Measurements from ENCODE around the gene TRPM5.

TRPM5 gene

DNA sequence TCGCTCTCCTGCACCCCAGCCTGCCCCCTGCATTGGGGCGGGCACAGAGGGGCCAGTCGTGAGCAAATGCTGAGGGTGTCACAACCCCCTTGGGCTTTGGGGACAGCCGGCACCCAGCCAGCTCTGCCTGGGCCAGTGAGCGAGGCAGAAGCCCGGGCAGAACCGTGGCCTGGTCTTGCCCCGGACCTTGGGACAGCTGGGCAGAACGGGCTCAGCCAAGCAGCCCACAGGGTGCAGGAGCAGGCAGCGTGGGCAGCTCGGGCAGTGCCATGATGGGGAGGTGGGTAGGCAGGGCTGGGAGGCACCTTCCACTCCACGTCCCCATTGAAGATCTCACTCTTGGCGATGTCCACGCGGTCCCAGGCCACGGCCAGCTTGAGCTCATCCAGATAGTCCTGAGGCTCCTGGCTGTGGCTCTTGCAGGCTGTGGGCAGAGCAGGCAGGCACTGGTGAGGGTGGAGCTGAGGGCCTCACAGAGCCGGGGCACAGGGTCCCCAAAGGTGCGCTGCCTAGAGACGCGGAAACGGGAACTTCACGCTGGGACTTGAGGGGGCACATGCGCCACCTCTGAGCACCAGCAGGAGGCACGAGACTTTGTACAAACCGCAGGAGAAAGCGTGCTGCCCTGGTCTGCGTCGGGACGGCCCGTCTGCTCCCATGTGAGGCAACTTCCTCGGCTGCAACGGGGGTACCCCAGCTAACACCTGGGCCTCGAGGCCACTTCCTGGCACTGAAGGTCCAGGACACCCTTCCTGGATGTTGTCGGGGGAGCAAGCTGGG, 28.5 kb downstream of the TRPM5 start:
- in situ Hi-C loops (cut with HindIII; ENCODE audit: low pct_ligation_motif_present, low pct_unique_long_range_greater_than_20kb, low sequenced_read_pairs), result no loop called here
- DNase-seq, result no peak

DNA sequence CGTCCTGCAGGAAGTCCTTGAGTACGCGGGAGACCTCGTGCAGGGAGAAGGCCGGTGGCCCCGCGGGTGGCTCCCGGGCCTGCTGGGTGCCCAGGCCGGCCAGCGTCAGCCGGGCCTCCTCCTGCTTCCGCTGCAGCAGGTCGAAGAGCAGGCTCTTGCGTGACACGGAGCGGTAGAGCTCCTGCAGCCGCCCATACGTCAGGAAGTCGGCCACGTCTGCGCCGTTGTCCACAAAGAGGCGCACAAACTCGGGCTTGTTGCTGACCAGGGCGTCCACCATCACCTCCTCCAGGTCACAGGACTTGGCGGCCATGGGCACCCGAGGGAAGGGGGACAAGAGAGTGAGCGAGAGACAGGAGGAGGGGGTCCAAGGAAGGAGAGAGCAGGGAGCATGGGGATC, 29.1 kb downstream of the TRPM5 start:
- DNase-seq, result no peak
- in situ Hi-C loops (cut with HindIII; ENCODE audit: low pct_ligation_motif_present, low pct_unique_long_range_greater_than_20kb, low sequenced_read_pairs), result no loop called here

GRCh38 chr11:2414616-2415015, 29.7 kb downstream of the TRPM5 start:
- in situ Hi-C loops (cut with HindIII; ENCODE audit: low pct_ligation_motif_present, low pct_unique_long_range_greater_than_20kb, low sequenced_read_pairs), result no loop called here
- DNase-seq, result no peak

- in situ Hi-C loops (cut with HindIII; ENCODE audit: low pct_ligation_motif_present, low pct_unique_long_range_greater_than_20kb, low sequenced_read_pairs), result no loop called here
- DNase-seq, result no peak
Measured at GRCh38 chr11:2413742-2414579, 30.4 kb downstream of the TRPM5 start.

DNA sequence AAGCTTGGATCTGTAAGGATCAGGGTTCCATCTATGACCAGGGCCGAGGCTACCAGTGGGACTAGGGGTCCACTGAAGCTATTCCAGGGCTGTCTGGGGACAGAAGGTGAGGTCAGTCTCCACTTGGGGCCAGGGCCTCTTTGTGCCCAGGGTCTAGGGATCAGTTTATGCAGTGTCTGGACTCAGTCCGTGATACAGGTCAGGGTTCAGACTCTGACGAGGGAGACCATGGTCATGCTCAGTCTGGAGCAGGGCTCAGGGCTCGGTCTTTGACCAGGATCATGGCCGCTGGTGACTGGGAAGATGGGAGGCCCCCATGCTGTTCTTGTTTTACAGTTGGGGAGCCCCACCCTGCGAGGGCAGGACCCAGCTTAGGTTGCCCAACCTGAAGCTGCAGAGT, 32.0 kb downstream of the TRPM5 start:
- DNase-seq, result no peak
- in situ Hi-C loops (cut with HindIII; ENCODE audit: low pct_ligation_motif_present, low pct_unique_long_range_greater_than_20kb, low sequenced_read_pairs), result no loop called here

DNA sequence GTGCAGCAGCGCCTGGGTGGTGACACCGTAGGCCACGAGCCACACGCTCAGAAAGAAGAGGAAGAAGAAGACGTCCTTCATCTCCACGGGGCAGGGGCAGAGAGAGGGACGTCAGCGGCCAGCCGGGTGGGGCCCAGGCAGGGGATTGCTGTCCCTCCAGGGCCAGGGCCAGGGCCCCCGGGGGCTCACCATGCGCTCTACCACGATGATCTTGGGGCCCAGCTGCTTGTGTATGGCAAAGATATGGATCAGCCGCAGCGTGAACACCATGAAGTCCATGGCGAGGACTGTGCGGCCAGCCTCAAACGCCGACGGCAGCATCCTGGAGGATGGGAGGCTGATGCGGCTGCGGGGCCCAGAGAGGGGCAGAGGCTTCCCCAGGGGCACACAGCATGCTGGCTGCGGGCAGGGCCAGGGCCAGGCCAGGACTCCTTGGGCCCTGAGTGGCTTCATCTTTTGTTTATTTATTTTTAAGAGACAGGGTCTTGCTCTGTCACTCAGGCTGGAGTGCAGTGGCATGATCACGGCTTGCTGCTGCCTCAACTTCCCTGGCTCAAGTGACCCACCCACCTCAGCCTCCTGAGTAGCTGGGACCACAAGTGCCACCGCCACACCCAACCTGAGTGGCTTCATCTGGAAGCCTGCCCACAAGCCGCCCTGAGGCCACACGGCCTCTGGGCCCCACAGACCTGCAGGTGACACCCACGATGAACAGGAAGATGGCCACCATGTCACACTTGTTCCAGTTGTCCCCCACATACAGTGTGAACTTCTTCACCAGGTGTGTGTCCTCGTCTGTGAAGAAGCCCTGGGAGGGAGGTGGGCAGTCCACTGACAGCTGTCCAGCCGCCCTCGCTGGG, 32.6 kb downstream of the TRPM5 start:
- in situ Hi-C loops (cut with HindIII; ENCODE audit: low pct_ligation_motif_present, low pct_unique_long_range_greater_than_20kb, low sequenced_read_pairs), result no loop called here
- DNase-seq, result no peak

- no peak for DNase-seq
- in situ Hi-C loops (cut with HindIII; ENCODE audit: low pct_ligation_motif_present, low pct_unique_long_range_greater_than_20kb, low sequenced_read_pairs), result no loop called here
Measured at GRCh38 chr11:2410616-2411015, 33.7 kb downstream of the TRPM5 start.

DNA sequence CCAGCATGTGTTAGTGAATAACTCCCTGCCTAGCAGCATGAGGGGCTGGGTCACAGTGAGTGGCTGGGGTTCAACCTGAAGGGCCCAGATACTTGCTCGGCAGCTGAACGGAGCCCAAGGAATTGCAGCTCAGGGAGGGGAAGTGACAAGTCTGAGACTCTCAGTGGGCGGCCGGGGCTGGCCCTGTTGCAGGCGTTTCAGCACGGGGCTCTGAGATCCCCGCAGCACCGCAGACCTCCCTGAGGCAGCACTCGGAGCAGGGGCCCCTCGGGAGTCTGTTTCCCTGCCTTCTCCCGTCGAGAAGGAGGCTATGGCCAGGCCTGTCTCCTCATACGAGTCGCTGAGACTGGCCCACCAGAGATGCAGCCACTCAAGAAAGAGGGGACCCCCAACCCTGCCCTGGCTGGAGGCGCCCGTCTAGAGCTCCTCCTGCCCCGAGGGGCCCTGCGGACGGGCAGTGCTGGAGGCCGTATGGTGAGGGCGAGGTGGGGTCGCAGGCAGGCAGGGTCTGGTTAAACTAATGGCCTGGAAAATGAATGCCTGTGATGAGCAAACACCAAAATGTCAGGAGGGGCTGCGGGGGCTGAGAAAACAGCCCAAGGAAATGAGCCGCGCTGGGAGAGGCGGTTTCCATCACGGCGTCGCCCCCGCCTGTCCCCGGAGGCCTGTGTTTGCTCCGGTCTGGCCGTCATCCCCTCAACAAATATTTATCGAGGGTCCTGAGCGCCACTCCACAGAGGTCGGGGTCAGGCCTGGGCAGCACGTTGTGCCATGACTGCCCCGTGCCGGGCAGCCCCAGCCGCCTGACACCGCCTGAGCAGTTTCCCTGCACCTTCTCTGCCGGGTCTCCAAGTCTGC, 34.5 kb downstream of the TRPM5 start:
- in situ Hi-C loops (cut with HindIII; ENCODE audit: low pct_ligation_motif_present, low pct_unique_long_range_greater_than_20kb, low sequenced_read_pairs), result no loop called here
- no peak for DNase-seq

GRCh38 chr11:2409126-2409525, 35.2 kb downstream of the TRPM5 start:
- DNase-seq, result no peak
- in situ Hi-C loops (cut with HindIII; ENCODE audit: low pct_ligation_motif_present, low pct_unique_long_range_greater_than_20kb, low sequenced_read_pairs), result no loop called here

- no peak for DNase-seq
- in situ Hi-C loops (cut with HindIII; ENCODE audit: low pct_ligation_motif_present, low pct_unique_long_range_greater_than_20kb, low sequenced_read_pairs), result no loop called here
Measured at GRCh38 chr11:2408671-2409070, 35.6 kb downstream of the TRPM5 start.

DNA sequence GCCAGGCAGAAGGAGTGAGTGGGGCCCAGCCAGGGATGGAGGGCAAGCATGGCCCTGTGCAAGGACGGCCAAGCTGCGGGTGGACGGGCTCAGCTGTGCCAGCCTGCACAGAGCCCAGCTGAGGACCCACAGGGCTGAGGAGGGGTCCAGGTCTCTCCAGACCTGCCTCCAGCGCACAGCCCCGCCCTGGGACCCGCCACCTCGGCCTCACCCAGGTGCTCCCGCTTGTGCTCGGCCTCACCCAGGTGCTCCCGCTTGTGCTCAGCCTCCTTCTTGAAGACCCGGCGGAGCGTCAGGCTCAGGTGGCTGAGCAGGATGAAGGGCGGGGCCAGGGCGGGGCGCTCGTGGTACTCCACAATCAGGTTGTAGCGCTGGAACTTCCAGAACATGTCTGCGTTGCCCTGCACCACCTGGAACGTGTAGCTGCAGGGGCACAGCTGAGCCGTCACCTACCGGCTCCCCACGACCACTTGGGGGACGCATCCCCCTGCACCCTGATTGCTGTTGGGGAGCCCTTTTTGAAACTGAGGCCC, 37.4 kb downstream of the TRPM5 start:
- no peak for DNase-seq
- in situ Hi-C loops (cut with HindIII; ENCODE audit: low pct_ligation_motif_present, low pct_unique_long_range_greater_than_20kb, low sequenced_read_pairs), result no loop called here

DNA sequence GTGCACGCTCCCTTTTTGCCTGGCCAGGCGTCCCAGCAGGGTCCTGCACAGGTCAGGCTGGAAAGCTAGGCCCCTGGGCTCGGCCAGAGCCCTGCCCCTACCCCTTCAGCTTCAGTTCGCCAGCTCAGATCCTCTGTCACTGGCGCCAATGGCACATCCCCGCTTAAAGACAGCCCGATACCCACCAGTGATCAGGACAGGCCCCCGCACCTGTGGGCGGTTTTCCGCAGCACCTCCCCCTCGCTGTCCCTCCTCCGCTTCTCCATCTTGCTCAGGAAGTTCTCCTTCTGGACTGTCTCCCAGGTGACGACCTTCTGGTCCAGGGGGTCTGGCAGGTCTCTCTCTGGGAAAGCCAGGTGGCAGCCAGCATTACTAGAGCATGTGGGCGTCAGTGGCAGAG, 37.9 kb downstream of the TRPM5 start:
- in situ Hi-C loops (cut with HindIII; ENCODE audit: low pct_ligation_motif_present, low pct_unique_long_range_greater_than_20kb, low sequenced_read_pairs), result no loop called here
- DNase-seq, result no peak

GRCh38 chr11:2404735-2405196, 39.5 kb downstream of the TRPM5 start:
- in situ Hi-C loops (cut with HindIII; ENCODE audit: low pct_ligation_motif_present, low pct_unique_long_range_greater_than_20kb, low sequenced_read_pairs), result no loop called here

DNA sequence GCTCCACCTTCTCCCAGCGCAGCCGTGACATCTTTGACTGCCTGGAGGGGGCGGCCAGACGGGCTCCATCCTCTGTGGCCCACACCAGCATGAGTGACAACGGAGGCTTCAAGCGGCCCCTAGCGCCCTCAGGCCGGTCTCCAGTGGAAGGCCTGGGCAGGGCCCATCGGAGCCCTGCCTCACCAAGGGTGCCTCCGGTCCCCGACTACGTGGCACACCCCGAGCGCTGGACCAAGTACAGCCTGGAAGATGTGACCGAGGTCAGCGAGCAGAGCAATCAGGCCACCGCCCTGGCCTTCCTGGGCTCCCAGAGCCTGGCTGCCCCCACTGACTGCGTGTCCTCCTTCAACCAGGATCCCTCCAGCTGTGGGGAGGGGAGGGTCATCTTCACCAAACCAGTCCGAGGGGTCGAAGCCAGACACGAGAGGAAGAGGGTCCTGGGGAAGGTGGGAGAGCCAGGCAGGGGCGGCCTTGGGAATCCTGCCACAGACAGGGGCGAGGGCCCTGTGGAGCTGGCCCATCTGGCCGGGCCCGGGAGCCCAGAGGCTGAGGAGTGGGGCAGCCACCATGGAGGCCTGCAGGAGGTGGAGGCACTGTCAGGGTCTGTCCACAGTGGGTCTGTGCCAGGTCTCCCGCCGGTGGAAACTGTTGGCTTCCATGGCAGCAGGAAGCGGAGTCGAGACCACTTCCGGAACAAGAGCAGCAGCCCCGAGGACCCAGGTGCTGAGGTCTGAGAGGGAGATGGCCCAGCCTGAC, 41.2 kb downstream of the TRPM5 start:
- in situ Hi-C loops (cut with HindIII; ENCODE audit: low pct_ligation_motif_present, low pct_unique_long_range_greater_than_20kb, low sequenced_read_pairs), result no loop called here
- no peak for DNase-seq

More at GRCh38 chr11:2404735-2405196, 39.5 kb downstream of the TRPM5 start:
- no peak for DNase-seq

DNA sequence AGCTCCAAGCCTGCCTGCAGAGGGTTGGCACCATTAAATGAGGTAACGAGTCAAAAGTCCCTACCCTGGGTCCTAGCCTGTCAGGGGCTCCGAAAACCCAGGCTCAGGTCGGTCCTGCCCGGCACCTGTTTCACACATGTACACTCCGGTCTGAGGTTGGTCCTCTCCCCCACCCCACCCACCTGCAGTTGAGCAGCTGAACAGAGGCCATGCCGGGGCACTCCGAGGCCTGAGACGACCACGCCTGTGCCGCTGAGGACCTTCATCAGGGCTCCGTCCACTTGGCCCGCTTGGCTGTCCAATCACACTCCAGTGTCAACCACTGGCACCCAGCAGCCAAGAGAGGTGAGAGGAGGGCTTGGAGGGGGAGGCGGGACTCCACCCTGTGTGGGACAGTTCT, 42.2 kb downstream of the TRPM5 start:
- DNase-seq, result no peak
- in situ Hi-C loops (cut with HindIII; ENCODE audit: low pct_ligation_motif_present, low pct_unique_long_range_greater_than_20kb, low sequenced_read_pairs), result no loop called here

GRCh38 chr11:2401436-2401984, 42.8 kb downstream of the TRPM5 start:
- in situ Hi-C loops (cut with HindIII; ENCODE audit: low pct_ligation_motif_present, low pct_unique_long_range_greater_than_20kb, low sequenced_read_pairs), result no loop called here

More at GRCh38 chr11:2401436-2401984, 42.8 kb downstream of the TRPM5 start:
- DNase-seq, result peak; percentile 24

All from ACHN (cell line).